GM19099 (cell line): Measurements from ENCODE around the gene KRT73.

Experiments used
- POLR2A ChIP-seq: IDR thresholded peaks from 3 replicates; pipeline ENCODE4 v1.6.1; 2011; ENCODE audit warnings: low read depth; ENCODE audit not compliant: insufficient read length; ENCODE audit errors: extremely low read depth

The KRT73 gene

GRCh38 chr12:52579468-52580465, 38.6 kb downstream of the KRT73 start:
- no peak for TF ChIP-seq POLR2A

- no peak for TF ChIP-seq POLR2A
These were observed 39.9 kb downstream of the KRT73 start for GRCh38 chr12:52578469-52578868.

DNA sequence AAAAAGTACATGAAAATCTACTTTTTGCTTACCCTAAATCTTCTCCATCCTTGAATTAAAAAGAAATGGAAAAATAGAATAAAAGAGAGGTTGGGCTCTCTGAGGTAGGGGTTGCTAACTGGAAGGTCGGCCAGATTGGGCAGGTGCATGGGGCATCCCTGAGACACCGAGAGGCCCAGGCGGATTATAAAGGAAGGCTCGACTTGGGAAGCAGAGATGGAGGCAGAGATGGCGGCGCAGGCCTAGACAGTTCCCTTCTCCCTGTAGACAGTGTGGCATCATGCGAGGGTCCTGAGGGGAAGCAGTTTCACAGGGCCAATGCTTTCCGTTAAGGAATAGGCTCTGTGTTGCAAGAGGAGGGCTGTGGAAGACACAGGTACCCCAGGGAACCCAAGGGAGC, 41.0 kb downstream of the KRT73 start:
- no peak for TF ChIP-seq POLR2A

DNA sequence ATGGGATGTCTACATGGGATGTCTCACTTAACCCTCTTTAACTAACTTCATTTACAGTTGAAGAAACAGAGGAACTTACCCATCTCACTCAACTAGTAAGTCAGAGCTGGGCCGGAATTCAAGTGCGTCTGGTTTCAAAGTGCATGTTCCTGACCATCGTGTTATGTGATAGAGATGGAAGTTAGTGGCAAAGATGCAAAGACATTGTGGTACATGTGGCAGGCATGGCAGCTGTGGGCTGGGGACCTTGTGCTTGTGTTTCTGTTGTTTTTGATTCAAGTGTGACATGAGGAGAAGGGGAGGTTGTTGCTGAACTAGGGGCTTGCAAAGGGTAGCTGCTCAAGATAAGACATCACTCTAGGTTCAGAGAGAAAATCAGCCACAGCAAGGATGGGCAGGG, 42.4 kb downstream of the KRT73 start:
- no peak for TF ChIP-seq POLR2A

DNA sequence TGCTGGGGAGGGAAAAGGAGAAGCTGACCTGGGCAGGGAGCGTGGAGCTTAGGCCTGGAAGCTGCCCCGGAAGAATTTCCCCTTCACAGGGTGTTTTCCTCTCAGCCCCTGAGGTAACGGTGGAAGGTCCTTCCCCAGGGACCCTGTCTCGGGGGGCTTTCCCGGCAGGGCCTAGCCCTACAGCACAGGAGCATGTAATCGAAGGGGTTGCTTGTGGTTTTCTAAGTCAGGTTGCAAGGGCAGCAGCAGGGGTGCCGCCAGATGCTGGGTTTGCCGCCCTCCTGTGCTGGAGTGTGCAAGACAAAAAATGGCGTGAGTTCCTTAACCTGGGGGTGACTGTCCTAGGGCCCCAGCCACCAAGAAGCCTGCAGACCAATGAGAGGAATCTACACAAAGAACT, 43.1 kb downstream of the KRT73 start:
- TF ChIP-seq POLR2A, result no peak

DNA sequence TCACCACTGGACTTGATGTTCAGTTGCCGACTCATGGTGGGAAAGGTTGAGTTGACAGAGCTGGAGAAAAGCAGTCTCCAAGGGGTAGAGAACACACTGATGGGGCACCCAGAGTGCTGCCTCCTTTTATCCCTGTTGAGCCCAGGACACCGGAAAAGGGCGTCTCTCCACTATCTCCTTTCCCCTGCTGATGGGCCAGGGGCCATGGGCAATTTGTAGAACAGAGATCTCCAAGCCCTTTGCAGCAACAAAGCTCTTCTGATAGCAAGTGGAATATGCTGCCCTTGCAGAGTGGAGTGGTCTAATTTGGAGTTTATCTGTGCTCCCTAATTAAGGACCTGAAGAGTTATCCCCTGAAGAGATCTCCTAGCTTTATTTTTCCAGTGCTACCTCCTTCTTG, 44.6 kb downstream of the KRT73 start, which contains the start of gene KRT74:
Gene KRT74, minus strand, starts transcription at position 101 of the 400 bp plus-strand sequence. Its CDS starts 66 bp downstream, at position 35.
- TF ChIP-seq POLR2A, result no peak

GRCh38 chr12:52573306-52573705, 45.1 kb downstream of the KRT73 start:
- TF ChIP-seq POLR2A, result no peak

GRCh38 chr12:52570511-52570910, 47.8 kb downstream of the KRT73 start:
- no peak for TF ChIP-seq POLR2A

- TF ChIP-seq POLR2A, result no peak
These were observed 50.2 kb downstream of the KRT73 start for GRCh38 chr12:52568111-52568510.

GRCh38 chr12:52566847-52567291, 51.5 kb downstream of the KRT73 start:
- no peak for TF ChIP-seq POLR2A

- no peak for TF ChIP-seq POLR2A
These were observed 53.8 kb downstream of the KRT73 start for GRCh38 chr12:52564582-52564981.

DNA sequence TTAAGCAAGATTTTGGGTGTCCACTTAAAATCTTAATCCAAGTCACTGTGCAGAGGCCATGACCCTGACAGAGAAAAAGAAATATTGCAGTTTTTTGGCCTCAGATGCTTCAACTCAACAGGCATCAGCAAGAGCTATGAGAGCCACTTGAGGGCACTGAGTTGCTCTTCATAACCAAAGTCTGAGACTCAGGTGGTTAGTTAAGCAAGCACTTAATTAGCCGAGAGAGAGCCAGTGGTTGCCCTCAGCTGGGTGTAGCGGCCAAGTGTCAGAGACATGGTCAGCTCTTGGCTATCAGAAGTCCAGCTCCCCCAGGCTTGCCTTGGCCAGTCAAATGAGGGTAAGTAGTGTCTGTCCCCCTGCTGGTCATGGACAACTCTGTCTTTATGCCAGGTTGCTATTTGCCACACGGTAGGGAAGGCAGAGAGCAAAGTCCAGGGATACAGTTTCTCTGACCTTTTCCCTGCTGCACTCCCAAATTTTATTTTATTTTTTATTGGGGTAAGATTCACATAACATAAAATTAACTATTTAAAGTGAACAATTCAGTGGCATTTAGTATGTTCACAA, 56.4 kb downstream of the KRT73 start:
- TF ChIP-seq POLR2A, result no peak

DNA sequence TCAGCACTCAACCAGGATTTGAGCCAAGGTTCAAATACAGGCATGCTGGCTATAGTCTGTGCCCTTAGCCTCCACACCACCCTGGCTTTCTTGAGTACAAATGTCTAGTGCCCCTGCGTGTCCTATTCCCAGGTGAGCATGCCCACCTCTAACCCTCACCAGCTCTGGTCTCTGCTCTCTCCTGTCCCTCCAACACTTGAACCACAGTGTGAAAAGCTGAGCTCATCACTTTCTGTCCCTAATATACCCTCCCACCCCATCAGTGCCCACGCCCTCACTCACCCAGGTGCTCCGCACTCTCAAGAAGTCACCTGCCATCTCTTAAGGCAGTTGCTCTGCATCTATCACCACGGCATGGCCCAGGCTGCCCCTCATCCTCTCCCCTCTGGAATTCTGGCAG, 58.4 kb downstream of the KRT73 start:
- no peak for TF ChIP-seq POLR2A

DNA sequence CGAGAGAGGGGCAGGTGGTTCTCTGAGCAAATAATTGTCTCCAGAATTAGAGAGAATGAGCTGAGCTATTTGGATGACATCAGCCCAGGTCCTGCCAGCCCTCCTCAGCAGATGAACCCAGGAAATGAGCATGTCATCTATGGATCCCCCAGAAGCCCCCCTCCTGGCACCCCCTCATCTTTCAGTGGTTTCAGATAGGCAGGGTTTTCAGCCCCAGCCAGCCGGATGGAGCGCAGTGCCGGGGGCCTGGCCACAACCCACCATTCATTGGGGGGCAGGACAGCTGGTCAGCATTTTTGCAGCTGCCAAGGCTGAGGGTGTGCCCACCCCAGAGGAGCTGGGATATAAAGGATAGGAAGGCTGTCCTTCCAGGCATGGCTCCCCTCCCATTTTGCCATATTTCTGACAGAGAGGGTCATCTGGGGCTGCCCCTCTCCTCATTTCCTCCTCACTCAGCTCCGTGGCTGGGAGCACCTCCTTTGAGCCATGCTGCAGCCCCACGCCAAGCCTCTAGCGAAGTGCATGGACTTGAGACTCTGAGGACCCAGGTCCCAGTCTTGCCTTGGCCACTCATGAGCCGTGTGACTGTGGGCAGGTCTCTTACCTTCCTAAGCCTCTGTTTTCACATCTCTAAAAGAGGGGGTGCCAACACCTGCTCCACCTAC, 59.4 kb downstream of the KRT73 start:
- TF ChIP-seq POLR2A, result no peak
